ENCODE data around the gene NLGN3. TPM values are rescaled to one million over a fixed set of nuclear protein-coding genes. Genes with fewer than 3 reads are reported as not detected.
A peak's percentile ranks its signal among the peaks of the same experiment; 100 is the strongest.

Gene NLGN3
- total RNA-seq, 2 donors from 2014 or later, result 0.67 to 2.3 TPM

GRCh38 chrX:71117358-71117757 lies 27.3 kb upstream of the NLGN3 start:
- intact Hi-C loops (cut with DNase I), result no loop called here
- DNase-seq (ENCODE audit: low spot score), result no peak

- peak; percentile 94 for DNase-seq (ENCODE audit: low spot score)
- intact Hi-C loops (cut with DNase I), result no loop called here
These were observed 26.3 kb upstream of the NLGN3 start, which contains the start of gene MED12 for GRCh38 chrX:71118032-71118984. TSS of gene MED12 (plus strand) at chrX:71118596. CDS start at chrX:71118755, 159 bp downstream.

- no peak for DNase-seq (ENCODE audit: low spot score)
- intact Hi-C loops (cut with DNase I), result no loop called here
These were observed 25.6 kb upstream of the NLGN3 start for GRCh38 chrX:71118985-71119535.

GRCh38 chrX:71128166-71128833 lies 16.3 kb upstream of the NLGN3 start:
- intact Hi-C loops (cut with DNase I), result no loop called here

GRCh38 chrX:71128915-71129765 lies 15.5 kb upstream of the NLGN3 start:
- DNase-seq (ENCODE audit: low spot score), result peak; percentile 91
- intact Hi-C loops (cut with DNase I), result no loop called here

More at GRCh38 chrX:71128166-71128833, 16.3 kb upstream of the NLGN3 start:
- no peak for DNase-seq (ENCODE audit: low spot score)

GRCh38 chrX:71131510-71131909 lies 13.1 kb upstream of the NLGN3 start:
- no peak for DNase-seq (ENCODE audit: low spot score)
- intact Hi-C loops (cut with DNase I), result no loop called here

- intact Hi-C loops (cut with DNase I), result no loop called here
- no peak for DNase-seq (ENCODE audit: low spot score)
These were observed 4.2 kb upstream of the NLGN3 start for GRCh38 chrX:71140440-71140839.

GRCh38 chrX:71143508-71143907 lies 1.1 kb upstream of the NLGN3 start:
- DNase-seq (ENCODE audit: low spot score), result no peak
- intact Hi-C loops (cut with DNase I), result no loop called here

- intact Hi-C loops (cut with DNase I), result no loop called here
- no peak for DNase-seq (ENCODE audit: low spot score)
These were observed 3.0 kb downstream of the NLGN3 start for GRCh38 chrX:71147496-71148277.

GRCh38 chrX:71148278-71148663 lies 3.6 kb downstream of the NLGN3 start:
- DNase-seq (ENCODE audit: low spot score), result no peak
- intact Hi-C loops (cut with DNase I), result no loop called here

- intact Hi-C loops (cut with DNase I), result no loop called here
- no peak for DNase-seq (ENCODE audit: low spot score)
These were observed 6.7 kb downstream of the NLGN3 start for GRCh38 chrX:71151366-71151765.

- intact Hi-C loops (cut with DNase I), result no loop called here
- no peak for DNase-seq (ENCODE audit: low spot score)
These were observed 9.6 kb downstream of the NLGN3 start for GRCh38 chrX:71154196-71154595.

- no peak for DNase-seq (ENCODE audit: low spot score)
- intact Hi-C loops (cut with DNase I), result no loop called here
These were observed 10.0 kb downstream of the NLGN3 start for GRCh38 chrX:71154641-71155040.

- intact Hi-C loops (cut with DNase I), result no loop called here
- DNase-seq (ENCODE audit: low spot score), result no peak
These were observed 14.0 kb downstream of the NLGN3 start for GRCh38 chrX:71158603-71159002.

- DNase-seq (ENCODE audit: low spot score), result no peak
- intact Hi-C loops (cut with DNase I), result no loop called here
These were observed 14.7 kb downstream of the NLGN3 start for GRCh38 chrX:71159335-71159734.

- intact Hi-C loops (cut with DNase I), result loop anchor here in 1 of 2 donors (2.0 kb wide), 1 partner anchor 46 kb away; no protein-coding TSS in a partner anchor
- no peak for DNase-seq (ENCODE audit: low spot score)
These were observed 15.8 kb downstream of the NLGN3 start for GRCh38 chrX:71160475-71160874.

GRCh38 chrX:71162981-71163380 lies 18.3 kb downstream of the NLGN3 start:
- intact Hi-C loops (cut with DNase I), result no loop called here
- no peak for DNase-seq (ENCODE audit: low spot score)

- intact Hi-C loops (cut with DNase I), result no loop called here
- no peak for DNase-seq (ENCODE audit: low spot score)
These were observed 19.4 kb downstream of the NLGN3 start for GRCh38 chrX:71164071-71164470.
